Panc1 (cell line): ENCODE results near the gene ZNF362. TPM values are rescaled to one million over a fixed set of nuclear protein-coding genes. Genes with fewer than 3 reads are reported as not detected.

Source experiments
- ATAC-seq: fragments of 200-7000 bp; cut with Tn5 transposase; 2 replicates; pipeline ENCODE4 v1.9.1; 2020; ENCODE audit warnings: mild to moderate bottlenecking, moderate library complexity
- BruUV-seq: library from RNA; stranded (reverse); fragments of 400-500 nt; replicated peaks from 2 replicates; lab custom pipeline; 2021; lab: Mats Ljungman, UMichigan
- CTCF ChIA-PET: fragments of 300-600 bp; sonication (Branson Sonifier 250); formaldehyde crosslinking; loops from one replicate; lab custom pipeline; 2022; ENCODE audit warnings: antibody characterized with exemption; lab: Charles Lee
- POLR2A ChIA-PET: fragments of 300-600 bp; sonication (Branson Sonifier 250); formaldehyde crosslinking; loops from one replicate; lab custom pipeline; 2022; ENCODE audit warnings: antibody characterized with exemption; lab: Charles Lee
- DNase-seq: peaks from one replicate; pipeline ENCODE4 v3.0.0-alpha.2; 2010; ENCODE audit warnings: low read depth, low spot score
- H3K27ac ChIP-seq: 2 replicates; pipeline ENCODE4 v1.5.1; 2011; ENCODE audit warnings: mild to moderate bottlenecking, low read length, inconsistent platforms
- H3K27me3 ChIP-seq: fragments of 200-500 bp; sonication (Bioruptor generic); 2 replicates; pipeline ENCODE4 v1.6.0; 2014; ENCODE audit warnings: low read length, inconsistent platforms; ENCODE audit not compliant: control insufficient read depth, insufficient read depth
- H3K36me3 ChIP-seq: fragments of 200-500 bp; sonication (Bioruptor generic); 2 replicates; pipeline ENCODE4 v1.5.1; 2014; ENCODE audit warnings: inconsistent platforms, mild to moderate bottlenecking, low read length, moderate library complexity; ENCODE audit not compliant: control insufficient read depth, insufficient read depth
- H3K4me1 ChIP-seq: 2 replicates; pipeline ENCODE4 v1.5.1; 2011; ENCODE audit warnings: inconsistent platforms, mild to moderate bottlenecking, low read length, moderate library complexity; ENCODE audit not compliant: control insufficient read depth, insufficient read depth
- H3K4me3 ChIP-seq, 2 experiments: 2 replicates each; pipeline ENCODE4 v1.5.1; 2011 to 2012; ENCODE audit warnings: low read depth in 2 of 2, low read length in 2 of 2, mild to moderate bottlenecking in 2 of 2, inconsistent platforms in 1 of 2, moderate library complexity in 1 of 2
- H3K9me3 ChIP-seq: fragments of 200-500 bp; sonication (Bioruptor generic); 2 replicates; pipeline ENCODE4 v1.5.1; 2014; ENCODE audit warnings: low read depth, mild to moderate bottlenecking, inconsistent platforms, low read length, moderate library complexity; ENCODE audit not compliant: control insufficient read depth, insufficient read depth
- POLR2AphosphoS5 ChIP-seq: IDR thresholded peaks from 2 replicates; pipeline ENCODE4 v1.6.1; 2012; ENCODE audit warnings: mild to moderate bottlenecking, low read depth, low read length, moderate library complexity
- SIN3A ChIP-seq: IDR thresholded peaks from 2 replicates; pipeline ENCODE4 v1.6.1; 2012; ENCODE audit warnings: low read depth, mild to moderate bottlenecking, low read length, moderate library complexity, borderline replicate concordance; ENCODE audit not compliant: insufficient read depth
- TCF7L2 ChIP-seq: IDR thresholded peaks from 2 replicates; pipeline ENCODE4 v1.6.1; 2011; ENCODE audit warnings: mild to moderate bottlenecking, low read depth, low read length, inconsistent platforms
- in situ Hi-C: cut with HindIII; loops from 2 replicates; pipeline ENCODE4 v1.10.0; 2016; ENCODE audit warnings: low sequenced_read_pairs, low pct_unique_long_range_greater_than_20kb
- intact Hi-C: fragments of 100-400 bp; cut with micrococcal nuclease; formaldehyde crosslinking; loops from one replicate; pipeline ENCODE4 v1.10.0; 2022; ENCODE audit not compliant: unreplicated experiment
- total RNA-seq: library from RNA; stranded (reverse); gene quantifications from one replicate; pipeline ENCODE4 v1.2.1, GENCODE V29; 2021; ENCODE audit not compliant: unreplicated experiment
- TF ChIP-seq, protein P1 (sequence below): fragments of 450-650 bp; IDR thresholded peaks from 2 replicates; pipeline ENCODE4 v1.5.1; 2017; ENCODE audit warnings: mild to moderate bottlenecking
- TF ChIP-seq, protein P2 (sequence below), 2 experiments: IDR thresholded peaks; 2 replicates each; pipeline ENCODE4 v1.6.1; 2011 to 2012; ENCODE audit warnings: low read depth in 2 of 2, control low read depth in 1 of 2, low read length in 1 of 2, mild to moderate bottlenecking in 1 of 2, moderate library complexity in 1 of 2; ENCODE audit not compliant: insufficient read depth in 1 of 2

Gene ZNF362
- total RNA-seq, 1 experiment from 2014 or later = 17.5 TPM

DNA sequence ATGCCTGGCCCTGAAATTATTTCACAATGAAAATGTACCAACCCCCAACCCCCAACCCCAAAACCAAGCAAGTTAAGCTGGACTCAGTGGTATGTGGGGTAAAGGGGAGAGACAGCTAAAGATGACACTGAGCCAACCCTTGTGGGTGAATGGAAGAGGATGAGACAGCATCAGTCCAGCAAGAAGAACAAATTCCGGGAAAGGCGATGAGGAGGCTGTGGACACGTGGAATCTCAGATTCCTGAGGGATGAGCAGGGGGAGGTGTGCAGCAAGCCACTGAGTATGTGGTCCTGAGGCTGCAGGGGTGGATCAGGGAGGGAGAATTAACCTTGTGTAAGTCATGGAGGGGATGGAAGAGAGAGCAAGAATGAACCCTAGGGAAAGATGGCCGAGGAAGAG is 14.4 kb upstream of the ZNF362 start:
- ChIA-PET POLR2A (no interaction called here), CTCF (no interaction called here)
- intact Hi-C loops (no loop called here), in situ Hi-C loops (no loop called here)
- no peaks in the 10 kb centered on the region for H3K36me3 ChIP-seq
- H3K9me3 ChIP-seq = no peaks in the 10 kb centered on the region
- BruUV-seq = no TSS peak
- TF ChIP-seq, protein P1, sequence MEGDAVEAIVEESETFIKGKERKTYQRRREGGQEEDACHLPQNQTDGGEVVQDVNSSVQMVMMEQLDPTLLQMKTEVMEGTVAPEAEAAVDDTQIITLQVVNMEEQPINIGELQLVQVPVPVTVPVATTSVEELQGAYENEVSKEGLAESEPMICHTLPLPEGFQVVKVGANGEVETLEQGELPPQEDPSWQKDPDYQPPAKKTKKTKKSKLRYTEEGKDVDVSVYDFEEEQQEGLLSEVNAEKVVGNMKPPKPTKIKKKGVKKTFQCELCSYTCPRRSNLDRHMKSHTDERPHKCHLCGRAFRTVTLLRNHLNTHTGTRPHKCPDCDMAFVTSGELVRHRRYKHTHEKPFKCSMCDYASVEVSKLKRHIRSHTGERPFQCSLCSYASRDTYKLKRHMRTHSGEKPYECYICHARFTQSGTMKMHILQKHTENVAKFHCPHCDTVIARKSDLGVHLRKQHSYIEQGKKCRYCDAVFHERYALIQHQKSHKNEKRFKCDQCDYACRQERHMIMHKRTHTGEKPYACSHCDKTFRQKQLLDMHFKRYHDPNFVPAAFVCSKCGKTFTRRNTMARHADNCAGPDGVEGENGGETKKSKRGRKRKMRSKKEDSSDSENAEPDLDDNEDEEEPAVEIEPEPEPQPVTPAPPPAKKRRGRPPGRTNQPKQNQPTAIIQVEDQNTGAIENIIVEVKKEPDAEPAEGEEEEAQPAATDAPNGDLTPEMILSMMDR = no peak
- TF ChIP-seq, protein P2, sequence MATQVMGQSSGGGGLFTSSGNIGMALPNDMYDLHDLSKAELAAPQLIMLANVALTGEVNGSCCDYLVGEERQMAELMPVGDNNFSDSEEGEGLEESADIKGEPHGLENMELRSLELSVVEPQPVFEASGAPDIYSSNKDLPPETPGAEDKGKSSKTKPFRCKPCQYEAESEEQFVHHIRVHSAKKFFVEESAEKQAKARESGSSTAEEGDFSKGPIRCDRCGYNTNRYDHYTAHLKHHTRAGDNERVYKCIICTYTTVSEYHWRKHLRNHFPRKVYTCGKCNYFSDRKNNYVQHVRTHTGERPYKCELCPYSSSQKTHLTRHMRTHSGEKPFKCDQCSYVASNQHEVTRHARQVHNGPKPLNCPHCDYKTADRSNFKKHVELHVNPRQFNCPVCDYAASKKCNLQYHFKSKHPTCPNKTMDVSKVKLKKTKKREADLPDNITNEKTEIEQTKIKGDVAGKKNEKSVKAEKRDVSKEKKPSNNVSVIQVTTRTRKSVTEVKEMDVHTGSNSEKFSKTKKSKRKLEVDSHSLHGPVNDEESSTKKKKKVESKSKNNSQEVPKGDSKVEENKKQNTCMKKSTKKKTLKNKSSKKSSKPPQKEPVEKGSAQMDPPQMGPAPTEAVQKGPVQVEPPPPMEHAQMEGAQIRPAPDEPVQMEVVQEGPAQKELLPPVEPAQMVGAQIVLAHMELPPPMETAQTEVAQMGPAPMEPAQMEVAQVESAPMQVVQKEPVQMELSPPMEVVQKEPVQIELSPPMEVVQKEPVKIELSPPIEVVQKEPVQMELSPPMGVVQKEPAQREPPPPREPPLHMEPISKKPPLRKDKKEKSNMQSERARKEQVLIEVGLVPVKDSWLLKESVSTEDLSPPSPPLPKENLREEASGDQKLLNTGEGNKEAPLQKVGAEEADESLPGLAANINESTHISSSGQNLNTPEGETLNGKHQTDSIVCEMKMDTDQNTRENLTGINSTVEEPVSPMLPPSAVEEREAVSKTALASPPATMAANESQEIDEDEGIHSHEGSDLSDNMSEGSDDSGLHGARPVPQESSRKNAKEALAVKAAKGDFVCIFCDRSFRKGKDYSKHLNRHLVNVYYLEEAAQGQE (IDR thresholded peaks at IDR 0.05; ENCODE audit: insufficient read depth in 1 of 2, low read depth in 2 of 2, low read length in 1 of 2) = no peak
- TF ChIP-seq POLR2AphosphoS5 = no peak
- TF ChIP-seq SIN3A = no peak
- no peak for TF ChIP-seq TCF7L2
- DNase-seq (no peak), ATAC-seq (no peak)
- no peak overlapping the region for H3K27ac ChIP-seq
- H3K4me1 ChIP-seq = peaks cover 9% of the 10 kb centered on the region
- no peak overlapping the region for H3K4me3 ChIP-seq
- H3K27me3 ChIP-seq = no peaks in the 10 kb centered on the region; the same call in 1 of the 2 replicates

DNA sequence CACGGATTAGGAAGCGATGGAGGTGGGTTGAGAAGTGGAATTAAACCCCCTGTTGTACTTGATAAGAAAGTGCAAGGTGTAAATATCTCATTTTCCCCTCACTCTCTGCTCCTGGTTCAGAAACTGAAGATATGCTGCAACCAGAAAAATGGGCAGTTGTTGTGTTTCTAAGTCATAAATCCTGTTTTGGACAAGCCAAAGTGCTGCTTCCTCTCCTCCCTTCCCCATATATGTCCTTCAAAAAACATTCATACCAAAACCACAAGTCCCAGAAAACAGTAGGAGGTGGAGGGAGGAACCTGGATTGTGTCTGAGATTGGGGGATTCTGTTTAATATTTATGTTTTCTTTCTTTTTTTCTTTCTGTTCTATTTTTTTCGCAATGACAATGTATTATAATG is 13.6 kb upstream of the ZNF362 start:
- CTCF ChIA-PET = no interaction called here
- H3K36me3 ChIP-seq = no peaks in the 10 kb centered on the region
- in situ Hi-C loops = no loop called here
- BruUV-seq = no TSS peak
- no peak overlapping the region for H3K4me3 ChIP-seq
- intact Hi-C loops = no loop called here
- H3K9me3 ChIP-seq = no peaks in the 10 kb centered on the region
- peaks cover 9% of the 10 kb centered on the region for H3K4me1 ChIP-seq
- TF ChIP-seq POLR2AphosphoS5 = no peak
- TF ChIP-seq, protein P2 (IDR thresholded peaks at IDR 0.05; ENCODE audit: insufficient read depth in 1 of 2, low read depth in 2 of 2, low read length in 1 of 2) = no peak
- TF ChIP-seq, protein P1 = no peak
- TF ChIP-seq TCF7L2 = no peak
- TF ChIP-seq SIN3A = no peak
- H3K27me3 ChIP-seq = no peaks in the 10 kb centered on the region; the same call in 1 of the 2 replicates
- POLR2A ChIA-PET = no interaction called here
- ATAC-seq (no peak), DNase-seq (no peak)
- no peak overlapping the region for H3K27ac ChIP-seq
